Astrocyte of the spinal cord (primary cell): ENCODE results near the gene PTPRO.

Experiments
- DNase-seq: peaks from one replicate; pipeline ENCODE4 v3.0.0; 2011; ENCODE audit warnings: low read depth, low spot score
- H3K4me3 ChIP-seq: 2 replicates; pipeline ENCODE4 v1.5.1; 2011; ENCODE audit warnings: low read depth, mild to moderate bottlenecking, low read length, moderate library complexity
- in situ Hi-C: cut with HindIII; loops from 2 replicates; pipeline ENCODE4 v1.10.0; 2017; ENCODE audit warnings: low sequenced_read_pairs
- TF ChIP-seq, protein P1 (sequence below): IDR thresholded peaks from 2 replicates; pipeline ENCODE4 v1.5.1; 2012; ENCODE audit warnings: low read depth, mild to moderate bottlenecking, low read length, inconsistent platforms

The PTPRO gene

DNA sequence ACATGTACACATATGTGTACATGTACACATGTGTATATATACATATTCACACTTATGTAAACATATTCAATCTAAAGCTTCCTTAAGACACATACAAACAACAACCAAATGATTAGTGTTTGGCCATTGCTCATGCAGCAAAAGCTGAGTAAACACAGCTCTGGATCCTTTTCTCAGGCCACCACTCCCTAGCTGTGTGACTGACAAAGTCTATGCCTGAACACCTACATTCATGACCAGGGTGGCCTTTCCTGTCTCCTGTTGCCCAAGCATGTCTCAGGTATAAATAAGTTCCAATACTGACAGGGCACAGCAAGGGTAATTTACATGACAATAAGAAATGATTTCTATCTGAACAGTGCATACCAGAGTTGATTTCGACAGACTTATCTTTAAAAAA, 1.4 kb upstream of the PTPRO start:
- DNase-seq: no peak
- in situ Hi-C loops: no loop called here
- H3K4me3 ChIP-seq: no peak overlapping the region

DNA sequence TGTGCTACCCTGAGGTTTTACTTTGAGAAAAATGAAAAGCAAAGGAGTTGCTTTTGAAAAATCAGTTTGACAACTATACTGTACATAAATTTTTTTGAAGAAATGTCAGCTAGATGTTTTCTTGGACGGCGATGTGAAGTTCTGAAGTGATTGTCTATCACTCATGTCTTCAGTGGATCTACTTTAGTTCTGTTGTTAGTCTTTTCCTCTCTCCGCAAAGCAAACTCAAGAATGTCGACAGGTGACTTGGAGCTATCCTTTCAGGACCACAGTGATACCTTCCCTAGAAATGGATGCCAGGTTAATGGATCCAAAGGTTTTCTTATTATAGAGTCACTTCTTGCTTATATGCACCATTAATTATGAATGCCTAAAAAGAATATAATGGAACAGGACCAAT, 1.2 kb downstream of the PTPRO start:
- DNase-seq: no peak
- H3K4me3 ChIP-seq: no peak overlapping the region
- TF ChIP-seq, protein P1, sequence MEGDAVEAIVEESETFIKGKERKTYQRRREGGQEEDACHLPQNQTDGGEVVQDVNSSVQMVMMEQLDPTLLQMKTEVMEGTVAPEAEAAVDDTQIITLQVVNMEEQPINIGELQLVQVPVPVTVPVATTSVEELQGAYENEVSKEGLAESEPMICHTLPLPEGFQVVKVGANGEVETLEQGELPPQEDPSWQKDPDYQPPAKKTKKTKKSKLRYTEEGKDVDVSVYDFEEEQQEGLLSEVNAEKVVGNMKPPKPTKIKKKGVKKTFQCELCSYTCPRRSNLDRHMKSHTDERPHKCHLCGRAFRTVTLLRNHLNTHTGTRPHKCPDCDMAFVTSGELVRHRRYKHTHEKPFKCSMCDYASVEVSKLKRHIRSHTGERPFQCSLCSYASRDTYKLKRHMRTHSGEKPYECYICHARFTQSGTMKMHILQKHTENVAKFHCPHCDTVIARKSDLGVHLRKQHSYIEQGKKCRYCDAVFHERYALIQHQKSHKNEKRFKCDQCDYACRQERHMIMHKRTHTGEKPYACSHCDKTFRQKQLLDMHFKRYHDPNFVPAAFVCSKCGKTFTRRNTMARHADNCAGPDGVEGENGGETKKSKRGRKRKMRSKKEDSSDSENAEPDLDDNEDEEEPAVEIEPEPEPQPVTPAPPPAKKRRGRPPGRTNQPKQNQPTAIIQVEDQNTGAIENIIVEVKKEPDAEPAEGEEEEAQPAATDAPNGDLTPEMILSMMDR: no peak
- in situ Hi-C loops: no loop called here

More for the DNA sequence above, 1.4 kb upstream of the PTPRO start:
- TF ChIP-seq, protein P1: no peak

DNA sequence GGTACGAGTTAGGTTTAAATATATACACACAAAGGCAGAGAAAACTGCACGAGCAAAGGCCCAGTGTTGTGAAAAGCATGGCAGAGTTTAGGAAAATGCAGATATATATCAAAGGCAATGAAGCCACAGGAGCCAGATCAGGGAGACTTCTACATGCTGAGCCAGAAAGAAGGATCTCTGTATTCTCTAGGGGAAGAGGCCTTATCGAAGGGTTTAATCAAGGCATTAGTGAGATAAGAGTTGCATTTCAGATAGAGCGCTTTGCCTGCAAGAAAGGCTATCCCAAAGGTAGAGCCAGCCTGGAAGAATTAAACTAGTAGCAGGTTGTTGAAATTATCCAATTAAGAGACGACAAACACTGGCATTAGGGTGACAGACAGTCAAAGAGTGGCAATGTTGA, 7.6 kb downstream of the PTPRO start:
- DNase-seq: no peak
- no peak overlapping the region for H3K4me3 ChIP-seq
- TF ChIP-seq, protein P1: no peak
- in situ Hi-C loops: no loop called here

DNA sequence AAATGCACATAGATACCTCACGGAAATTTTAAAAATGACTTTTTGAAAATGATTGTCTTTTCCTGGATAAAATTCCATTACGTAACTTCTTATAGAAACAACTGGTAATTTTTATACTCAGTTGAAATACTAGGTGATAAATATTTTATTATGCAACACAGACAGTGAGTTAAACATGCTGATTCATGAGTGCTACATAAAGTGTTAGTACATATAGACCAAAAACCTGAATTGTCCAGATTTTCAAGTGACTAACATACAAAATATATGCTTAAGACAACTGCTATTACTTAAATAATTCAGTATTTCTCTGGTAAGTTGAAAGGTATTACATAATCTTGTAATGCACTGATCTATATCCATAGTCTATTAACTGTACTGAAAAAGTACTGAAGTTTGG, 11.9 kb downstream of the PTPRO start:
- no peak overlapping the region for H3K4me3 ChIP-seq
- TF ChIP-seq, protein P1: no peak
- no peak for DNase-seq
- in situ Hi-C loops: no loop called here

DNA sequence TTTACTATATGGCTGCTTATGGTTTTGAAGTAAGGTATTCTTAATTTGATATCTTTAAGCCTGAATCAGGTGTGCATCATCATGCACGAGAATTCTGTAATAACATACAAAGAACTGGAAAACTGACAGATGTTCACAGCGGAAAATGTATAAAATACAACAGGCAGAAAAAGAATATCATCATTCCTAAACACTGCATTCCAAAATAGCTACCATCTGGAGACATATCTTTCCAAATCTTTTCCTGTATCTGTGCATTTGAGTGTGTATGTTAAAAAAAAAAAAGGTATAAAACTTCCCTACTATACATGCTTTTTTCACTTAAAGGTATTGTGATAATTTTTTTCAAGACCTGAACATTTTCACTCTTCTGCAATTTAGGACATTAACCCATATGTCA, 13.7 kb downstream of the PTPRO start:
- in situ Hi-C loops: no loop called here
- DNase-seq: no peak
- TF ChIP-seq, protein P1: no peak
- no peak overlapping the region for H3K4me3 ChIP-seq

DNA sequence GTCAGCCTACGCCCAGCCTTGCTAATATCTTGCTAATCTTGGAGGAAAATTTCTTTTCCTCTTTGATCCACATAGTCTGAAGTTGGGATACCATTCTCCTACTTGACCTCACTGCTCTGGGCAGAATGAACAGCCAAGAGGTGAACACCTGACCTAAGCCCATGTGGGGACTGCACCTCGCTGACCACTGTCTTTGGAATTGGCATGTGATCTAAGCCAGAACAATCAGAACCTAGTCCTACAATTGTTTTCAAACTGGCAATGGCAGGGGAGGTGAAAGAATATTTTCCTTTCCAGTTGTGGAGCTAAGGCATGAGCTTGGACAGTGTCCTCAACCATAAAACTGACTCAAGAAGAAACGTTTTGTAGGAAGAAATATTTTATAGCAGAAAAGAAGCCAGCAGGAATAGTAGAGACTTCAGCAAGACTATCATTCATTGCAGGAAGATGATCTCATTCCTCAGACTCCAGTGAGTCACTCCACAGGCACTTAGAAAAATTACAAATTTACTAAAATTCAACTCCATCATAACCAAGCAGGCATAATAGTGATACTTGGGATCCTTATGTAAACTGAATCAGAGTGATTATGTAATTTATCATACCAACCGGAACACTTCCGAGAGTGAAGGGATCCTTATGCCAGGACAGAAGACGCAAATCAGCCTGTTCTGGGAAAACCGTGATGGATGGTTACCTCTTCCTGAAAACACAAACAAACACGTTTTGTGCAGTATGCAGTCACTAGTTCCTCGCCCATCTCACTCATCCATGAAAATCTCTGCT, 14.7 kb downstream of the PTPRO start:
- TF ChIP-seq, protein P1: no peak
- H3K4me3 ChIP-seq: no peak overlapping the region
- peak; percentile 54 for DNase-seq
- in situ Hi-C loops: no loop called here
